SJCRH30 (cell line): Measurements from ENCODE around the gene CCDC197. TPM values are rescaled to one million over a fixed set of nuclear protein-coding genes. Genes with fewer than 3 reads are reported as not detected.

Experiments
- DNase-seq, 2 experiments: peaks; one replicate each; pipeline ENCODE4 v3.0.0-alpha.2; 2015 to 2020
- H3K27ac ChIP-seq: fragments of 250-450 bp; sonication (Bioruptor Pico); 2 replicates; pipeline ENCODE4 v1.5.1; 2020; ENCODE audit warnings: mild to moderate bottlenecking, moderate library complexity
- H3K27me3 ChIP-seq: fragments of 250-450 bp; sonication (Bioruptor Pico); 2 replicates; pipeline ENCODE4 v1.5.1; 2020; ENCODE audit warnings: mild to moderate bottlenecking, moderate library complexity
- H3K36me3 ChIP-seq: fragments of 250-450 bp; sonication (Bioruptor Pico); 2 replicates; pipeline ENCODE4 v1.5.1; 2020; ENCODE audit warnings: mild to moderate bottlenecking, moderate library complexity
- H3K4me1 ChIP-seq: fragments of 250-450 bp; sonication (Bioruptor Pico); 2 replicates; pipeline ENCODE4 v1.5.1; 2020; ENCODE audit warnings: mild to moderate bottlenecking, moderate library complexity
- H3K4me3 ChIP-seq: fragments of 250-450 bp; sonication (Bioruptor Pico); 2 replicates; pipeline ENCODE4 v1.5.1; 2020; ENCODE audit warnings: mild to moderate bottlenecking, moderate library complexity
- H3K9me3 ChIP-seq: fragments of 250-450 bp; sonication (Bioruptor Pico); replicated peaks from 2 replicates; pipeline ENCODE4 v1.5.1; 2020; ENCODE audit warnings: mild to moderate bottlenecking, moderate library complexity
- total RNA-seq: library from RNA; depleted of rRNA; stranded (reverse); fragments of >200 nt; shearing (Covaris generic); gene quantifications from 2 replicates; pipeline ENCODE4 v1.2.3, GENCODE V29; 2014

CCDC197 gene
- total RNA-seq, 1 experiment from 2014 or later = not detected

DNA sequence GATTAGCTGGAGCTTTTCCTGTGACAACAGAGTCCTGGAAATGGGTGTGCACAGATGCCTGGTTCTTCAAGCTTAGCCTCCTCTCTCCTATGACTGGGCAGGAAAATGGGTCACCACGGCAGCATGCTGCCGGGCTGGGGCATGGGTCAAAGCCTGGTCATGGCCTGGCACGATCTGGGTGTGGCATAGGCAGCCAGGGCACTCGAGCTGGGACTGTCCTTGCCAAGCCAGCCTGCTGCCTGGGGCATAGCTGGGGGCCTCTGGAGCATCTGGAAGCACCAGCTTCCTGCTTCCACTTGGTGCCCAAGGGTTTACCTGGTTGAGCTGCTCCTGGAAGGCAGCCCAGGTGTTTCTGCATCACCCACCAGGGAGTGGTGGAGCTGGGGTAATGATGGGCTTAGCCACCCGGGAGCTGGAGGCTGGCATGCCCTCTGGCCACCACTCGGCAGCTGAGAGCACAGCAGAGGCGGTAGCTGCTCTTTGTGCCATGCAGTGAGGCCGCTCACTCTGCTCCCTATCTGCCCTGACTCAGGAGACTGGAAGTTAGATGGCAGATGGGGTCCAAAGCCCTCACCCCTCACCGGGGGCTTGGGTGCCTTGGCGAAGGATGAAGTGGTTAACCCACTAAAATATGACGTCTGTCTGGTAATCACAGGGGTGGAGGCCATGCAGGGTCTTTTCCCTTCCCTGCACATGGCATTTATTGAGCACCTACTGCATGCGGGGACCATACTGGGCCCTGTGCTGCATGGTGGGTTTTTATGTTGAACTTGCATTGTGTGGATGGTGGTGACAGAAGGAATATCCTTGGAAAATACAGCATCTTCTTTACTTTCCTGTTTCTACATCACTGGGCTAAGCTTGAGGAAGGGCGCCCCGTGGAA lies 30.7 kb downstream of the CCDC197 start:
- H3K9me3 ChIP-seq = no peaks in the 10 kb centered on the region
- no peak overlapping the region for H3K4me3 ChIP-seq
- H3K27me3 ChIP-seq = peaks cover 5% of the 10 kb centered on the region; the same call in 1 of the 2 replicates
- DNase-seq = no peak
- no peaks in the 10 kb centered on the region for H3K4me1 ChIP-seq
- H3K36me3 ChIP-seq = no peaks in the 10 kb centered on the region
- H3K27ac ChIP-seq = no peak overlapping the region

DNA sequence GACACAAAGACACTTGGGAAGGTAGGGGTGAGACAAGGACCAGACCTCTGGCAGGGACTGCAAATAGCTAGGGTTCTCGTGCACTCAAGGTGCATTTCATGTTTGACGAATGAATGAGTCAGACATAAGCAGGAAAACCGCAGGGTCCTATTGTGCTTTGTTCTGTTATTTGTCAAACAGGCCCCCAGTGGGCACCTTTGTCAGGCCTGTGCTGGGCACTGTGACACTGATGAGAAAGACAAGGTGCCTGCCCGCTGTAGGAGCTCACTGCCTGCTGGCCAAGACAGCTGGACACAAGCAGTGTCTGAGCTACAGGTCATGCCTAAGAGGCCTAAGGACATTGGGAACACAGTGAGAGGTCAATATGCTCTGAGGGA lies 31.3 kb downstream of the CCDC197 start:
- H3K27ac ChIP-seq = no peak overlapping the region
- peaks cover 5% of the 10 kb centered on the region; the same call in 1 of the 2 replicates for H3K27me3 ChIP-seq
- H3K4me3 ChIP-seq = no peak overlapping the region
- H3K9me3 ChIP-seq = no peaks in the 10 kb centered on the region
- H3K36me3 ChIP-seq = no peaks in the 10 kb centered on the region
- peak; percentile 22 to 37 for DNase-seq
- no peaks in the 10 kb centered on the region for H3K4me1 ChIP-seq

DNA sequence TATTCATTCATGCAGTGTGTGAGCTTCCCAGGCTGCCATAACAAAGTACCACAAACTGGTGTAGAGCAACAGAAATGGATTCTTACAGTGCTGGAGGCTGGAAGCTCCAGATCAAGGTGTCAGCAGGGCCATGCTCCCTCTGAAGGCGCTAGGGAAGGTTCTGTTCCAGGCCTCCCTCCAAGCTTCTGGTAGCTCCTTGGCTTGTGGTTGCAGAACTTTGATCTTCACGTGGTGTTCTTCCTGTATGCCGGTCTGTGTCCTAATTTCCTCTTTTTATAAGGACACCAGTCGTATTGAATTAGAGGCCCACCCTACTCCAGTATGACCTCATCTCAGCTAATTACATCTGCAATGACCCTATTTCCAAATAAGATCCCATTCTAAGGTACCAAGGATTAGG lies 32.2 kb downstream of the CCDC197 start:
- no peaks in the 10 kb centered on the region for H3K9me3 ChIP-seq

DNA sequence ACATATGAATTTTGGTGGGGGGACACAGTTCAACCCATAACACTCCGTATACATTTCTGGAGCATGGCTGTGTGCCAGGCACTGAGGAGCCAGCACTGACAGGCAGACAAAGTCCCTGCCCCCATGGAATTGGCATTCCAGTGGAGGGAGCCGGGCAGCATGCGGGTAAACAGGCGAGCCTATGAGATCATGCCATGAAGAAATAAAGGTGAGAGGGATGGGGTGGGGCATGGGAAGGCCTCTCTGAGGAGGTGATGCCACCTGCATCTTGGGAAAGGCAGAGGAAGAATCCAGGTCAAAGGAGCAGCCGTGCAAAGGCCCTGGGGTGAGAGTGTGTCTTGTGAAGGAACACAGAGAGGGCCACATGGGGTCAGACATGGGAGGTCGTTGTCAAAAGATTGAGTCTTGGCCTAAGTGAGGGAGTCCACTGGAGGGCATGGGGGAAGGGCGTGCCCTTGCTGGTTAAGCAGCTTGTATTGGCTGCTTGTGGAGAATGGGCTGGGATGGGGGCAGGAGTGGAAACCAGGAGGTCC lies 32.6 kb downstream of the CCDC197 start:
- no peaks in the 10 kb centered on the region for H3K36me3 ChIP-seq
- no peak overlapping the region for H3K4me3 ChIP-seq
- H3K27ac ChIP-seq = no peak overlapping the region
- DNase-seq = no peak
- H3K9me3 ChIP-seq = no peaks in the 10 kb centered on the region
- H3K27me3 ChIP-seq = peaks cover 5% of the 10 kb centered on the region; the same call in 1 of the 2 replicates
- H3K4me1 ChIP-seq = no peaks in the 10 kb centered on the region

More for the DNA sequence above, 32.2 kb downstream of the CCDC197 start:
- Histone ChIP-seq H3K27me3 (peaks cover 5% of the 10 kb centered on the region; the same call in 1 of the 2 replicates), H3K4me1 (no peaks in the 10 kb centered on the region), H3K36me3 (no peaks in the 10 kb centered on the region), H3K27ac (no peak overlapping the region), H3K4me3 (no peak overlapping the region)
- no peak for DNase-seq

DNA sequence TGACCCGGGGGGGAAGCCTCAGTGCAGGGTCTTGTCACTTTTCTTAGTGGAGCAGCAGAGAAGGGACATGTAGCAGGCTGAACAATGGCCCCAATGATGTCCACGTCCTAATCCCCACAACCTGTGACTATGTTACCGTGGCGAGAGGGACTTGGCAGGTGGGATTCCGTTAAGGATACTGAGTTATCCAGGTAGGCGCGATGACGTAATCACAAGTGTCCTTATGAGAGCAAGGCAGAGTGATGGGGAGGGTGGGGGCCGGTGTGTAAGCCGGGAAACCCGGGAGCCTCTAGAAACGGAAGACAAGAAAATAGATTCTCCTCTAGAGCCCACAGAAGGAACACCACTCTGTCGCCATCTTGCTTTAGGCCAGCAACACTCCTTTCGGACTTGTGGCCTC lies 33.5 kb downstream of the CCDC197 start:
- no peak for DNase-seq
- no peaks in the 10 kb centered on the region for H3K9me3 ChIP-seq
- peaks cover 5% of the 10 kb centered on the region; the same call in 1 of the 2 replicates for H3K27me3 ChIP-seq
- H3K4me1 ChIP-seq = no peaks in the 10 kb centered on the region
- no peak overlapping the region for H3K27ac ChIP-seq
- no peak overlapping the region for H3K4me3 ChIP-seq
- H3K36me3 ChIP-seq = no peaks in the 10 kb centered on the region

DNA sequence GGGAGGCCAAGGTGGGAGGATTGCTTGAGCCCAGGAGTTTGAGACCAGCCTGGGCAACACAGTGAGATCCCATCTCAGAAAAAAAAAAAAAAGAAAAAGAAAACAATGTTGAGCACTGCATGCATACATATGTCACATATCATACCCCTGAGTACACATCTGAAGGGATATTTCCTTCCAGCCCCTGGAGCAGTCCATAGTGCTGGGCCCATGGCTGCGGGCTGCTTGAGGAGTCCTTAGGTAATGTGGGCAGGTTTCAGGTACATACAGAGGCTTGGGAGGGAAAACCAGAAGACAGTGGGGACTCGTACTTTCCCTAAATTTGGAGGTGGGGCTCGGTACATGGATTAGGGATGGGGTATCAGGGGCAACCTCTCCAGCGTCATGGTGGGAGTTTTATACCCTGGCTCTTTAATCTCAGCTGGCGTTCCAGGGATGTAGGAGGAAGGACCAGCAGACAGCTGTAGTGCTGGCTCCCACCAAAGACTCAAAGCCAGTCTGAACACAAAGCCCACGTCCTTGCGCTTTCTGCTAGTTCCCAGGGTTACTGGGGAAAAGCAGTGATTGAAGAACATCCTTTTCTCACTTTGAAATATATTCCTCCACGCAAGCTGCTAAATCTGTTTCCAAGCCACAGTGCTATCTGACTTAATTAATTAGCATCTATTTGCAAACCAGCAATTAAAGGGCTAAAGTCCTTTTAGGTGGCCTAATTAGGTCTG lies 34.2 kb downstream of the CCDC197 start:
- Histone ChIP-seq H3K9me3 (no peaks in the 10 kb centered on the region), H3K4me1 (no peaks in the 10 kb centered on the region), H3K27ac (no peak overlapping the region), H3K27me3 (peaks cover 5% of the 10 kb centered on the region; the same call in 1 of the 2 replicates), H3K4me3 (no peak overlapping the region), H3K36me3 (no peaks in the 10 kb centered on the region)
- DNase-seq = no peak

DNA sequence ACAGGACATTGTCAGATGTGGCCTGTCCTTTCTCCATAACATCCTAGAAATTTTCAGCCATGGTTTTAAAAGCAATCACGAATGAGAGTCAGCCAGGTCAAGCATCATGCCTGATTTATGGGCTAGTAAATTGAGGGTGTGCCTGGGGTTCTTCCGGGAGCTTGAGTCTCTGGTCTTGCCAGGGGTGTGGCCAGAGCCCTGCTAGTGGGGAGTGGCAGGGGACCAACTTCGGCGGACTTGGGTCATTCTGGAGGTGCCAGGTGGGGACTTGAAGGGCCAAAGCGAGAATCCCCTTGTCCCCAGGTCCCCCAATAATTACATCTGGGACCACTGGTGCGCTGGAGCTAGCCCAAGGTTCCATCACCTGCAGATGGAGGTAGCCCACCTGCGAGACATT lies 34.8 kb downstream of the CCDC197 start:
- no peak for DNase-seq
- Histone ChIP-seq H3K4me3 (no peak overlapping the region), H3K27ac (no peak overlapping the region), H3K9me3 (no peaks in the 10 kb centered on the region), H3K36me3 (no peaks in the 10 kb centered on the region), H3K27me3 (peaks cover 4% of the 10 kb centered on the region; the same call in 1 of the 2 replicates), H3K4me1 (no peaks in the 10 kb centered on the region)

- Histone ChIP-seq H3K27ac (no peak overlapping the region), H3K27me3 (no peaks in the 10 kb centered on the region), H3K9me3 (no peaks in the 10 kb centered on the region), H3K4me1 (no peaks in the 10 kb centered on the region), H3K36me3 (no peaks in the 10 kb centered on the region), H3K4me3 (no peak overlapping the region)
- DNase-seq = no peak
Measured at GRCh38 chr14:94034886-94035285, 37.8 kb downstream of the CCDC197 start.

DNA sequence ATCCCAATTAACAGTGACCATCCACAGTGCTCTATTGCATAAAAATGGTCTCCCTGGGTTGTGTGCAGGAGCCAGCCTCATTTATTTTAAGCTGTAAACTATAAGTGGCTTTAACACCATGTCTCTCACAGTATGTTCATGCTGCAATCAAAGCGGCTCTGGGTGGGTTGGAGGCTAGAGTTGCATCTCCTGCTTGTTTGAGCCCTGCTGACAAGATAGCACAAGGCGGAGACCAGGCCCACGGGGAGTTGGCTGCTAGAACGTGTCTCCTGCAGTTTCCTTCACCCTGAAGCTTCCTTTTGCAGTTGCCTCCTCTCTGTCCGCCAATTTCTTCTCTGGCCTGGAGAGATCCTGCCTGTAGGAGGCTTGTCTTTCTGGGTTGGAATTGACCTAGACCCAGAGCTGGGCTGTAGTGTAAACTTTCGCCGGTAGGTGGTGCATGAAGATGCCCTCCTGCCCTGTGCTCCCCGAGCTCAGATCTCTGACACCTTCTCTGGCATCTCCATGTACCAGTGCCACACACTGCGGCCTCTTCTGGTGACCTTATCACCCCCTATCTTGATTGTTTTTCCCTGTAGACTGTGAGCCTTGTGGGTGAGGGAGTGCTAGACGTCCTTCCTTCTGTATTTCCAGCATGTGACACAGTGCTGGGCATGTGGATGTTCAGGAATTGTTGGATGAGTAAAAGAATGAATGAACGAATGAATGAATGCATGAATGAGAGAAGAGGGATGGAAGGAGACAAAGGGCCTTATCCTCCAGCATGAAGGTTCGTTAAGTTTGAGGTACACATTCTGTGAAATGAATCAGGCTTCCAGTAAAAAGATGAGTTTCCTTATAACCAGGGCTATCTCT lies 39.4 kb downstream of the CCDC197 start:
- Histone ChIP-seq H3K27me3 (no peaks in the 10 kb centered on the region), H3K9me3 (no peaks in the 10 kb centered on the region), H3K27ac (no peak overlapping the region), H3K4me1 (no peaks in the 10 kb centered on the region), H3K36me3 (no peaks in the 10 kb centered on the region), H3K4me3 (no peak overlapping the region)
- DNase-seq = peak; percentile 42 to 69

- H3K4me3 ChIP-seq = no peak overlapping the region
- H3K4me1 ChIP-seq = no peaks in the 10 kb centered on the region
- no peaks in the 10 kb centered on the region for H3K36me3 ChIP-seq
- no peaks in the 10 kb centered on the region for H3K9me3 ChIP-seq
- DNase-seq = no peak
- no peaks in the 10 kb centered on the region for H3K27me3 ChIP-seq
- H3K27ac ChIP-seq = no peak overlapping the region
Measured at GRCh38 chr14:94037954-94038353, 40.9 kb downstream of the CCDC197 start.

GRCh38 chr14:94038510-94038909 lies 41.4 kb downstream of the CCDC197 start:
- no peak for DNase-seq
- Histone ChIP-seq H3K4me3 (no peak overlapping the region), H3K9me3 (no peaks in the 10 kb centered on the region), H3K36me3 (no peaks in the 10 kb centered on the region), H3K27me3 (no peaks in the 10 kb centered on the region), H3K4me1 (no peaks in the 10 kb centered on the region), H3K27ac (no peak overlapping the region)

- no peak overlapping the region for H3K4me3 ChIP-seq
- DNase-seq = no peak
Measured at GRCh38 chr14:94038921-94039629, 42.0 kb downstream of the CCDC197 start.

DNA sequence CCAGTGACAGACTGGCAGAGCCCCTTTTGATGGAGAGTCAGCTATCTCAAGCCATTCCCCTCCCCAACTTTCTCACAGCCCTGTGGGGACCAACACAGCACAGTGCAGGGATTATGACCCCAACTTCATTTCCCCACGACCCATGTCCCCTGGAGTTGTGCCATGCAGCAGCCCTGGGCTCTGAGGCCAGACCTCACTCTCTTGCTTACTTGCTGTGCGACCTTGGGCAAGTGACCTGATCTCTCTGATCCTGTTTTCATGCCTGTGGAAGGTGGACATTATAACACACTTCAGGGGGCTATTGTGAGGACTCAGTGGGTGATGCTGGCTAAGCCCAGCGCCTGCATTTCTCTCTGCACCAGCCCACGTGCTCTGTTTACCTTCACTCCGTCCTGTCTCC lies 43.1 kb downstream of the CCDC197 start:
- DNase-seq = no peak
- no peaks in the 10 kb centered on the region for H3K27me3 ChIP-seq
- H3K9me3 ChIP-seq = no peaks in the 10 kb centered on the region
- H3K4me1 ChIP-seq = no peaks in the 10 kb centered on the region
- no peaks in the 10 kb centered on the region for H3K36me3 ChIP-seq
- H3K4me3 ChIP-seq = no peak overlapping the region
- H3K27ac ChIP-seq = no peak overlapping the region

More at GRCh38 chr14:94038921-94039629, 42.0 kb downstream of the CCDC197 start:
- Histone ChIP-seq H3K27me3 (no peaks in the 10 kb centered on the region), H3K27ac (no peak overlapping the region), H3K9me3 (no peaks in the 10 kb centered on the region), H3K36me3 (no peaks in the 10 kb centered on the region), H3K4me1 (no peaks in the 10 kb centered on the region)

- H3K4me3 ChIP-seq = no peak overlapping the region
- H3K9me3 ChIP-seq = no peaks in the 10 kb centered on the region
- H3K4me1 ChIP-seq = no peaks in the 10 kb centered on the region
- no peaks in the 10 kb centered on the region for H3K27me3 ChIP-seq
- DNase-seq = no peak
- no peak overlapping the region for H3K27ac ChIP-seq
- H3K36me3 ChIP-seq = no peaks in the 10 kb centered on the region
Measured at GRCh38 chr14:94040796-94041195, 43.7 kb downstream of the CCDC197 start.
